ENCODE data around the gene HOXA13. TPM values are rescaled to one million over a fixed set of nuclear protein-coding genes. Genes with fewer than 3 reads are reported as not detected.

Gene HOXA13
- total RNA-seq, 4 donors from 2014 or later = not detected

GRCh38 chr7:27146491-27147198 is 53.2 kb downstream of the HOXA13 start:
- Histone ChIP-seq H3K27ac (peak overlapping the region; percentile 66 to 96 (median 79)), H3K27me3 (no peaks in the 10 kb centered on the region), H3K9me3 (no peaks in the 10 kb centered on the region), H3K4me1 (peaks cover 0 to 36% (median 11%) of the 10 kb centered on the region in 4 donors), H3K4me3 (peak overlapping the region in 3 of 4 donors; percentile 18 to 75 (median 63)), H3K36me3 (peaks cover 0 to 9% (median 0%) of the 10 kb centered on the region in 3 donors)
- TF ChIP-seq, protein P1, sequence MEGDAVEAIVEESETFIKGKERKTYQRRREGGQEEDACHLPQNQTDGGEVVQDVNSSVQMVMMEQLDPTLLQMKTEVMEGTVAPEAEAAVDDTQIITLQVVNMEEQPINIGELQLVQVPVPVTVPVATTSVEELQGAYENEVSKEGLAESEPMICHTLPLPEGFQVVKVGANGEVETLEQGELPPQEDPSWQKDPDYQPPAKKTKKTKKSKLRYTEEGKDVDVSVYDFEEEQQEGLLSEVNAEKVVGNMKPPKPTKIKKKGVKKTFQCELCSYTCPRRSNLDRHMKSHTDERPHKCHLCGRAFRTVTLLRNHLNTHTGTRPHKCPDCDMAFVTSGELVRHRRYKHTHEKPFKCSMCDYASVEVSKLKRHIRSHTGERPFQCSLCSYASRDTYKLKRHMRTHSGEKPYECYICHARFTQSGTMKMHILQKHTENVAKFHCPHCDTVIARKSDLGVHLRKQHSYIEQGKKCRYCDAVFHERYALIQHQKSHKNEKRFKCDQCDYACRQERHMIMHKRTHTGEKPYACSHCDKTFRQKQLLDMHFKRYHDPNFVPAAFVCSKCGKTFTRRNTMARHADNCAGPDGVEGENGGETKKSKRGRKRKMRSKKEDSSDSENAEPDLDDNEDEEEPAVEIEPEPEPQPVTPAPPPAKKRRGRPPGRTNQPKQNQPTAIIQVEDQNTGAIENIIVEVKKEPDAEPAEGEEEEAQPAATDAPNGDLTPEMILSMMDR (IDR thresholded peaks at IDR 0.05) = no peak
- TF ChIP-seq POLR2A (IDR thresholded peaks at IDR 0.05) = no peak
- peak; percentile 6 to 54 (median 44) for DNase-seq

DNA sequence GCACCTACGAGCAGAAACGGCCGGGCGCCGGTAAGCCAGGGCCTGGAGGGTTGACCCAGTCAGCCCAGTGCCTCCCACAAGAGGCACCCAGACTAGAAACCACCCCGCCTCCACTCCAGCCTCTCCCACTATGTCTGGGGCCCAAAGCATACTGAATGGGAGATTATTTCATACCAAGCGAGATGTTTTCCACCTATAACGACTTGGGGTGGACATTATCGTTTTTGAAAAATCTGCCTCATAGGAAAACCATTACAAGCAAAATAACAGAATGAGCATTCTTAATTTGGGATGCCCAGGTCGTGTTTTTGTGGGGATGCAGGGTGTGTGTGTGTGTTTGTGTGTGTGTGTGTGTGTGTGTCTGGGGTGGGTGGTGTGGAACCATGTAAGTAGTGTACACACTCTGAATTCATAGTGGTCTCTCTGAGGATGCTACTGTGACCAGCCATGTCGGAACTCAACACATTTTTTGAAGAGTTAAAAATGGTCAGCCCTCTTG is 53.9 kb downstream of the HOXA13 start:
- Histone ChIP-seq H3K36me3 (peaks cover 0 to 9% (median 0%) of the 10 kb centered on the region in 3 donors), H3K4me1 (peaks cover 0 to 36% (median 8%) of the 10 kb centered on the region in 4 donors), H3K27ac (peak overlapping the region; percentile 42 to 96 (median 79)), H3K9me3 (no peaks in the 10 kb centered on the region), H3K27me3 (no peaks in the 10 kb centered on the region), H3K4me3 (peak overlapping the region in 2 of 4 donors; percentile 37 to 75)
- TF ChIP-seq, protein P1 (IDR thresholded peaks at IDR 0.05) = no peak
- TF ChIP-seq POLR2A (IDR thresholded peaks at IDR 0.05) = no peak
- no peak for DNase-seq

GRCh38 chr7:27145165-27145913 is 54.6 kb downstream of the HOXA13 start:
- H3K27ac ChIP-seq = peak overlapping the region; percentile 42 to 96 (median 79)
- TF ChIP-seq, protein P1 (IDR thresholded peaks at IDR 0.05) = no peak
- TF ChIP-seq POLR2A (IDR thresholded peaks at IDR 0.05) = no peak
- peak overlapping the region in 2 of 4 donors; percentile 70 to 75 for H3K4me3 ChIP-seq
- no peaks in the 10 kb centered on the region for H3K9me3 ChIP-seq
- peaks cover 0 to 9% (median 0%) of the 10 kb centered on the region in 3 donors for H3K36me3 ChIP-seq
- peak; percentile 13 to 63 (median 46) for DNase-seq
- H3K27me3 ChIP-seq = no peaks in the 10 kb centered on the region
- peaks cover 0 to 36% (median 5%) of the 10 kb centered on the region in 4 donors for H3K4me1 ChIP-seq

DNA sequence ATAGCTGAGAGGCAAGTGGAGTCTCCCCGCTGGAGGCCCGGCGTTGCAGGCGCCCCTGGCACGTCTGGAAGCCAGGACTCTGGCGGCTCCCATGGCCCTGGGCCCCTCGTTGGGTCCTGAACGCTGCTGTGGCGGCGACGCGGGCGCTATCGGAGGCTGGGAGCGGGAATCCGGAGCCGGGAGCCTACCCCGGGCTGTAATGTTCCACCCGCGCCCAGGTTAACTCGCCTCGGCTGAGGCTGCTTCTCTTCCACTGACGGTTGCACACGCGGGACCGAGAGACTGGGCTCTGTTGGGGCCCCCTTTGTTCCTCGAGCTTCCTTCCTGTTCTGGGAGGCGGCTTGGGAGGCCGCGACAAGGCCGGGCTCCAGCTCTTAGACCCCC is 55.1 kb downstream of the HOXA13 start:
- TF ChIP-seq, protein P1 (IDR thresholded peaks at IDR 0.05) = no peak
- no peak for TF ChIP-seq POLR2A (IDR thresholded peaks at IDR 0.05)
- H3K4me1 ChIP-seq = peaks cover 0 to 36% (median 5%) of the 10 kb centered on the region in 4 donors
- no peaks in the 10 kb centered on the region for H3K27me3 ChIP-seq
- peak overlapping the region in 2 of 4 donors; percentile 70 to 75 for H3K4me3 ChIP-seq
- H3K27ac ChIP-seq = peak overlapping the region; percentile 42 to 96 (median 79)
- no peaks in the 10 kb centered on the region for H3K9me3 ChIP-seq
- peak; percentile 10 to 61 (median 45) for DNase-seq
- H3K36me3 ChIP-seq = peaks cover 0 to 9% (median 0%) of the 10 kb centered on the region in 3 donors

Small RNAs within 50 kb of the gene (small RNA-seq; reads per million reads assigned to genes)
- gene AC004080.5 = 0 reads per million in 2 donors
- 0 reads per million in 2 donors for gene RF02140
- 0 reads per million in 2 donors for gene RF02141

Other genes starting within 250 kb of the HOXA13 start
- gene HOXA1, start 104.1 kb downstream of the HOXA13 start, total RNA-seq = 1 to 10 TPM; 1.7 to 5.3 (median 1.9) TPM
- gene HOXA2, start 97.4 kb downstream of the HOXA13 start, total RNA-seq = 10 to 100 TPM in 1 of 4 donors, 1 to 10 TPM in 3; 4.7 to 24.8 (median 8.9) TPM
- 10 to 100 TPM in 1 of 4 donors, 1 to 10 TPM in 3; 2.6 to 11.5 (median 5.9) TPM for gene HOXA4, start 69.3 kb downstream of the HOXA13 start, total RNA-seq
- gene HOXA5, start 56.4 kb downstream of the HOXA13 start, total RNA-seq = 10 to 100 TPM in 3 of 4 donors, 1 to 10 TPM in 1; 8.3 to 24.3 (median 20.1) TPM
- gene HOXA6, start 52.3 kb downstream of the HOXA13 start, total RNA-seq = 10 to 100 TPM; 18.7 to 45.0 (median 30.7) TPM
- 10 to 100 TPM in 3 of 4 donors, 1 to 10 TPM in 1; 6.7 to 21.2 (median 13.9) TPM for gene HOXA3, start 47.5 kb downstream of the HOXA13 start, total RNA-seq
- gene HOXA7, start 43.4 kb downstream of the HOXA13 start, total RNA-seq = 10 to 100 TPM in 1 of 4 donors, 1 to 10 TPM in 3; 3.3 to 11.8 (median 5.7) TPM
- 10 to 100 TPM; 25.7 to 71.2 (median 46.1) TPM for gene HOXA9, start 34.6 kb downstream of the HOXA13 start, total RNA-seq
- 10 to 100 TPM; 15.7 to 28.4 (median 19.8) TPM for gene HOXA10, start 25.8 kb downstream of the HOXA13 start, total RNA-seq
- not detected for gene HOXA11, start 14.9 kb downstream of the HOXA13 start, total RNA-seq
- not detected for gene EVX1, start 42.7 kb upstream of the HOXA13 start, total RNA-seq

Data from Peyer's patch (tissue), 4 donors.